ENCODE data around the gene FGGY.

The FGGY gene

DNA sequence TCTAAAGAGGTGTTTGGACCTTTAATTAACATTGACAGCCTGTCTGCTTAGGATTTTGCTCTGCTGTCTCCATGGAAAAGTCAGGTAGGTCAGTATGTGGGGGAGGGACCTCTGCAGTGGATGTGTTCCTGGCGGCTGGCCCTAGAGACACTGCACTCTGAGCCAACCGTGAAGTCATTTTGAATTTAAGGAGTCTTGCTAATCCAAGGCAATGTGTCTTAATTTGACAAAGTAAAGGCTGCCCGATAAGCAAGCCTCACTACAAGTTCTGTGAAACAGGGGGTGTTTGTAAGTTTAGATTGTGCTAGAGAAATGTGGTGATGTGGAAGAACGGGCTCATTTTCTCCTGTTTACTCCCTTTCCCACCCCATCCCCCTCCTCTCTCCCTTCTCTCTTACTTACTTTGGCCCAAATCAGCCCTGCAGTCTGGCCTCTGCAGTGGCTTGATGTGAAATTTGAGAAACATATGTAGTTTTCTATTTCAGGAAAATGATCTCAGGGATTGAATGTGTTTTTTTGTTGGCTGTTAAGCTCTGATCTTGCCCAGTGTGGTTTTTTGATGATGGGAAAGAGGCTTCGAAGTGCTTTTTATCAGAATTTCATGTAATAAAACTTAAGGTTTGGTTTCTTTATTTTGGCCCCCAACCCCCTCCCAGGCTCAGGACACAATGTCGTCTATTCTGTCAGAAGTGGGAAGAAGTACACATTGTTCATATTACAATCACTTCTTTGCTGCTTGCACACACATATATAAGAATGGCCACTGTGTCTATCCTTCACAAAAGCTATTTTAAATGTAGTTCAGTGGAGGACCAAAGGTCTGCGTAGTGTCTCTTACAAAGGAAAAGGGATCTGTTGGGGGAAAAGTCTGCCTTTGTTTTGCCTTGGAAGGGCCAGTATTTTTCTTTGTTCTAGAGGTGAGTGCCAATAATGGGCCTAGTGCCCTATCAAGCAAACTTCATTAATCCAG, 96.6 kb downstream of the FGGY start:
- no peak for DNase-seq

GRCh38 chr1:59394706-59395425, 98.0 kb downstream of the FGGY start:
- DNase-seq: no peak

- DNase-seq: no peak
Measured at GRCh38 chr1:59396387-59396786, 99.5 kb downstream of the FGGY start.

GRCh38 chr1:59397139-59397858, 100.4 kb downstream of the FGGY start:
- DNase-seq: no peak

GRCh38 chr1:59399642-59400041, 102.7 kb downstream of the FGGY start:
- no peak for DNase-seq

- no peak for DNase-seq
Measured at GRCh38 chr1:59401581-59401980, 104.7 kb downstream of the FGGY start.

- DNase-seq: no peak
Measured at GRCh38 chr1:59404796-59405195, 107.9 kb downstream of the FGGY start.

- DNase-seq: no peak
Measured at GRCh38 chr1:59406437-59407164, 109.7 kb downstream of the FGGY start.

- DNase-seq: no peak
Measured at GRCh38 chr1:59408608-59409240, 111.8 kb downstream of the FGGY start.

DNA sequence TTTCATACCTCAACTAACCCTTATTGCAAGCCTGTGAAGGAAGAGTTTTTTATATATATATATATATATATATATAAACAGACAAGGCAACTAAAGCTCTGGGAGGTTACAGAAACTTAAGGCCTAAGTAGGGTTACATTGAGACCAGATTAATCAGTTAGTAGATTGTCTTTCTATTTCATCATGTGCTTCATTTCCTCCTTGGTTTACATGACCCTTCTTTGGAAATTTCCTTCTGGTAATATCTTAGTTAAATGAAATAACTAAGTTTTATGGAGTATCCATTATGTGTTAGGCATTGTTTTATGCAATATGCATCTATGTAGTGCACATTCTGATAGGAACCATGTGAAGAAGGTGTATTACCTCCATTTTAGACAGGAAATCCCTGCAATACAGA, 112.7 kb downstream of the FGGY start:
- DNase-seq: no peak

DNA sequence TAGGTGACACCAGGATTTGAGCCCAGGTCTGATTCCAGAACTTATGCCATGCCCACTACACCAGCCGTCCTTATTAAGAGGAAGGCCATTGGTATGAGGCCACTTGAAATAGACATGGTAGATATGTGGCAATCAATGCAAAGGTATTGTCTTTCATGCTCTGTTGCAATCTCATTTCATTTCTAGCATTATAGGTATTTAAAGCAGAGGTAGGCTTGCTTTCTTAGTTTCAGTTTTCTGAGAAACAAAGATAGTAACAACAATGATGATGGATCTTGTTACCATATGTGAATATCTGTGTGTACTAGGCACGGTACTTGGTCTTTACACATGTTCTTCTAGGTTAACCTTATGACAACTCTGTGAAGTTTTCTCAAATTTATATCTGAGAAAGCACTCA, 113.1 kb downstream of the FGGY start:
- DNase-seq: no peak

DNA sequence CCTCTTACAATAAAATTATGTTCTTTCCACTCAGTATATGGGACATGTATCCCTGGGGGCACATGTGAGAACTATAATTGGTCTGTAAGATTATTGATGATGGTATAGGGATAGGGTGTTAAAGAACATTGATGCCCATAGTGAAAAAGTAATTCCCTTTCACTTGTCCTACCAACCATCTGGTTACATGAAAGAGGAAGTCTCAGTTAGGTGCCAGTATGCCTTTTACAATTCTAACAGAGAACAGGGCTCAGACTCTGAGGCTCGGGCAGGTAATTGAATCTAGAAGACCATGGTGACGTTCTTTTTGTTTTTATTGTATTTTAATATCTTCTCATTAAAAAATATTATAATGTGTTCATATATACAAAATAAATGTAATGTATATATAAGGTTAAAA, 113.6 kb downstream of the FGGY start:
- no peak for DNase-seq

DNA sequence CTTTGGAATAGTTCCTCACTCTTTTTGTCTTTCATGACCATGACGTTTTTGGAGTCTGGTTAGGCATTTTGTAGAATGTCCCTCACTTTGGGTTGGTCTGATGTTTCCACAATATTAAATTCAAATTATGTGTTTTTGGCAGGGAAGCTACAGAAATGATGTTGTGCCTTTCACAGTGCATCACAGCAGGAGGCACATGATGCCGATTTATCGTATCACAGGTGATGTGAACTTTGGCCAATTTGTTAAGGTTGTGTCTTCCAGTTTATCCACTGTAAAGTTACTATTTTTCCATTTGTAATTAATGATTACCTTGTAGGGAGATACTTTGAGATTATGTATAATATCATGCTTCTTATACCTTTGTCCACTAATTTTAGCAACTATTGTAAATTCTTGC, 114.3 kb downstream of the FGGY start:
- DNase-seq: no peak

DNA sequence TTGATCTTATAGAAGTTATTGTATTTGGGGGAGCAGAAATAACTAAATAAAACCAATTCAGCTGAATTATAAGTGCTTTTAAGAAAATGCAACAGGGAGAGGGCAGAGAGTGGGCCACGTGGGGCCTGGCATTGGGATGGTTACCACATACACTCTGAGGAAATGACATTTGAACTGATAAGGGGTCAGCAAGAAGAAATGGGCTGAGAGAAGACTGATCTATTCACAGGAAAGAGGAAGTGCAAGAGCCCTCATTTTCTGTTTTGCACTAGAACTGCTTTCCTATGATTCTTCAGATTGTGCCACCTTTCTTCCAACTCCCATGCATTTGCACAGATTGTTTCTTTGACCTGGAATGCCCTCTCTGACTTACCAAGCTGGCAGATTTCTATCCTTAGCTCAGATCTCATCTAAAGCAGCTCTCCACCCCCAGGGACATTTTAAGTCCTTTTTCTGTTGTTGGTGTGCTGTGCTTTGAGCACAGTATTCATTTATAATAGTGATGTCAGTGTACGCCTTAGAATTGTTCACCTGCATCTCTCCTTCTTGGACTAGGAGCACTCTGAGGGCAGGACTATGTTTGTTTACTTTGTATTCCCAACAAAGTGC, 115.9 kb downstream of the FGGY start:
- DNase-seq: no peak

DNA sequence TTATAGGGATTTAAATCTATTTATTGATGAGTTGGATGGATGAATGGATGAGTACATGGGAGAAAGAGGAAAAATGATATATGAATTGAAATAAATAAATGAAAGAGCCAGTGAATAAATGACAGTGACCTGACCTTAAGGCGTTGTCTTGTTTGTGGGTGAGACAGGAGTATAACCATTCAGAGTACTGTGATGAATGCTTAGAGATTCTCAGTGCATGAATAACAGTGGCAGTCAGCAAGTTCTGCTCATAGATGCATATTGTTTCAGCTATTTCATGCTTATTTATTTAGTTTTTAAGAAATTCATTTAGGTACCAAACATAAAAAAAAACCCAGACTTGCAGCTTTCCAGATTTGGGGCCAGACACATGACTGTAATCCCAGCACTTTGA, 116.4 kb downstream of the FGGY start:
- DNase-seq: no peak

- no peak for DNase-seq
Measured at GRCh38 chr1:59414406-59415133, 117.7 kb downstream of the FGGY start.

DNA sequence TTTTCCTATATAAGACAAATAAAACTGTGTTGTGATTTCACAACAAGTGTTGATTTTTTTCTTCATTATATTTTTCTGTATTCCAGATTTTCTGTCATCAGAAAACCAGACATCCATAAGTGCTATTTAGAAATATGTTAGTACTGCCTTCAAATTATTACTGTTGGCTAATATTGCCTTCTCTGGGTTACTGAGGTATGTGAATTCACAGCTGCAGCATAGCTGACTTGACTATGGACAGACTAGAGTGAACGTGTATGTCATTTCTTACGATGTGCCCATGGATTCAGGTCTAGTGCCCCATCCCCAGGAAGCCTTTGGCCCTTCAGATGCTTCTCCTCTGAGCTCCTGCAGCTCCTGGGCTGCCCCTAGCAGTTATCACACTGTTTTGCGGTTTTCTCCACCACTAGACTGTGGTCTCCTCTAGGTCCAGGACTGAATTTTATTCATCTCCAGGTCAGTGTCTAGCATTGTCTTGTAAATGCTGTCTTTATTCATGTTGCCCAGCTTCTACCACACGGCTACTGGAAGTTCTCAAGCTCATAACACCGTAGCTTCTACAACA, 118.5 kb downstream of the FGGY start:
- DNase-seq: no peak

DNA sequence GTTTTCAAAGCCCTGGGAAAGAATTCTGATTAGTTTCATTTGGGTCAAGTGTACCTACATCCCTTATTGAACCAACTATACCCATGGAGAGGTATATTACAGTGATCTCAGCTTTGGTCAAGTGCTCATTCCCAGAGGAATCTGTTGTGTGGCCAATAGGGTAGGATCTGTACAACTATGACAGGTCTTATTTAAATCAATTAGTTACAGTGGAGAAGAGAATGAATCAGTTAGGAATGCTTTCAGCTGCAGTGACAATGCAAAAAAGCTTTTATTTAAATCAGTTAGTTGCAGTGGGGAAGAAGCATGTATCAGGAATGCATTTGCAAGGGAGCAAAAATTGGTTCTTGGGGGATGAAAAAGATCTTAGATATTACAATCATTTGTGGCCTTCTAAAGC, 119.0 kb downstream of the FGGY start:
- no peak for DNase-seq

DNA sequence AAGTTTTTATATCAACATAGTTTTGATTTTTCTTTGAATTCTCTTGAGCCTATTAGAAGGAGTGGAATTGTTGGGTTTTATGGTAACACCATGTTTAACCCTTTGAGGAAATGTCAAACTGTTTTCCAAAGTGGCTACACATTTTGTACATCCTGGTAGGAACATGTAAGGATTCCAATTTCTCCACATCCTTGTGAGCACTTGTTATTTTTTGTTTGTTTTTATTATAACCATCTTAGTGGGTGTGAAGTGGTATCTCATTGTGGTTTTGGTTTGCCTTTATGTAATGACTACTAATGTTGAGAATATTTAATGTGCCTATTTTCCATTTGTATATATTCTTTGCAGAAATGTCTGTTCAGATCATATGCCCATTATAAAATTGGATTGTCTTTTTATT, 120.5 kb downstream of the FGGY start:
- DNase-seq: no peak

- no peak for DNase-seq
Measured at GRCh38 chr1:59418363-59419144, 121.7 kb downstream of the FGGY start.
